Pancreas (tissue), 10 donors: ENCODE measurements around the gene VAPA. TPM values are rescaled to one million over a fixed set of nuclear protein-coding genes. Genes with fewer than 3 reads are reported as not detected.
"Not testable (repeated sequence)": the region's sequence is repeated elsewhere in the genome, so short reads cannot be mapped to it uniquely, and the experiment has no call there.

Experiments
- ATAC-seq, 4 donors: fragments of 200-7000 bp; cut with Tn5 transposase; one replicate each; pipeline versions ENCODE4 v1.8.0 to v1.9.1; 2020; ENCODE audit warnings: mild to moderate bottlenecking in 4 of 4, moderate library complexity in 4 of 4
- DNase-seq, 6 donors: peaks; one replicate each; pipeline ENCODE4 v3.0.0-alpha.2; 2020
- FAIRE-seq: peaks from 2 replicates; lab custom pipeline; 2012; peaks lifted over from hg19 to GRCh38; lab: Jason Lieb, UNC
- H3K27ac ChIP-seq, 4 donors: fragments of 200-600 bp; sonication (generic); 1 replicate in 3 of 4; 2 replicates in 1 of 4; pipeline versions ENCODE4 v1.5.0 to v1.8.0; 2020
- H3K27me3 ChIP-seq, 4 donors: fragments of 200-600 bp; one replicate each; pipeline ENCODE4 v1.8.0; 2021
- H3K36me3 ChIP-seq, 3 donors: fragments of 200-600 bp; sonication (generic) in 1 of 3; one replicate each; pipeline versions ENCODE4 v1.5.0 to v1.8.0; 2020 to 2021
- H3K4me1 ChIP-seq, 3 donors: fragments of 200-600 bp; one replicate each; pipeline ENCODE4 v1.8.0; 2021
- H3K4me3 ChIP-seq, 4 donors: fragments of 200-600 bp; sonication (generic) in 2 of 4; one replicate each; pipeline versions ENCODE4 v1.5.0 to v1.8.0; 2020 to 2021
- H3K9me3 ChIP-seq, 4 donors: fragments of 200-600 bp; one replicate each; pipeline ENCODE4 v1.8.0; 2021
- WGBS, 2 donors: extraction: QIAGEN DNeasy Blood & Tissue Kit; methylation state at CpG; one replicate each; pipeline ENCODE4 v1.1.7; 2013; 5-methylcytosine and 5-hydroxymethylcytosine counted together
- intact Hi-C, 3 donors: fragments of 100-400 bp; cut with DNase I; formaldehyde crosslinking; loops; one replicate each; pipeline versions ENCODE4 v1.11.1 to v1.14.2; 2022
- polyA plus RNA-seq, 2 donors: library from polyadenylated mRNA; stranded (reverse); fragments of 200-250 nt; gene quantifications; one replicate each; pipeline ENCODE4 v1.2.3, GENCODE V29; 2013
- total RNA-seq, 6 donors: library from RNA; stranded (reverse); fragmentation: NEBNext Ultra II Directional in 4 of 6; extraction: Animal tissue kit (Norgen Biotek cat#: 25700) in 4 of 6; gene quantifications; one replicate each; pipeline versions ENCODE4 v1.2.1 to v1.2.4, GENCODE V29; 2021 to 2023
- TF ChIP-seq, protein P1 (sequence below), 4 donors: fragments of 200-600 bp; sonication (generic) in 3 of 4; IDR thresholded peaks; one replicate each; pipeline versions ENCODE4 v1.5.0 to v1.8.0; 2021; ENCODE audit warnings: antibody characterized with exemption in 4 of 4
- donor health status: healthy with polysubstance abuse.
- donor health status: DM: no; HTN: no; CAD: no; lungs with moderate emphysema.
- donor health status: DM: no; HTN: no; CAD: no.
- donor health status: control.
- donor health status: control.
- donor health status: Bipolar disorder and iron deficiency.
- donor health status: DM: yes; HTN: yes; CAD: no.
- donor health status: DM: no; HTN: no; CAD: no.
- donor health status: DM: no; HTN: no; CAD: no.
- donor health status: DM: yes; HTN: yes; CAD: no.

VAPA gene
- total and polyA plus RNA-seq, 8 donors, result 33.5 to 117 (median 97.4) TPM

DNA sequence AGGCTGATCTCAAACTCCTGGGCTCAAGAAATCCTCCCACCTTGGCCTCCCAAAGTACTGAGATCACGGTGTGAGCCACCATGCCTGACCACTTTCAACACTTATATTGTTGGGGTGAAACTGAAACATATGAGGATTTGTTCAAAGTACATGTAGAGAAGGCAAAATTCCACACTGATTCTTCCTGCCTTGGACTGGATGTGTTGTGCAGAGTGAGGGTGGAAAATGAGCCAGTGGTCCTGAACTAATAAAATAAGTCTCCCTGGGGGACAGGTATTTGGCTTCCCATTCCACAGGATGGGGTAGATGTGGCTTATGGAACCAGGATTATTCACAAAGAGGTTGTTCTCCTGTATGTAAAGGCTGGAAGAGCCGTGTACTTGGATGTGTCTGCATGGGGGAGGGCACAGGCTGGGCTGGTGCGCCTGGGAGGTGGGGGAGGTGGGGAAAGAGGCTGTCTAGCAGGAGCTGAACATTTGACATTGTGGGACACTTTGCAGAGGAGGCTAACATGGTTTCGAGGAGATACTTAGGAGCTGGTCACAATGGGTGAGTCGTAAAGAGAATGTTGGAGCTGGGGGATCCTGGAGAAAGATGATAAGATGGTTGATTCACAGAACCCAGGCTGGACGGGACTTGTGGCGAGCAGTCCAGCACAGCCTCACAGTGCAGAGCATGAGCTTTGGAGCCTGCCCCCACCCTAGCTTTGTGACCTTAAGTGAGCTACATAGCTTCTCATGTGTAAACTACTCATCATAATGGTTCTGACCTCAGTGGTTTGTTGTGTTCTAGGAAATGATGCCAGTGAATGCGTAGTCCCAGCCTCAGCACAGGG is 28.4 kb upstream of the VAPA start, which contains the start of gene TXNDC2:
Gene TXNDC2, plus strand, starts transcription at position 804 of the 835 bp plus-strand sequence. CDS start 708 bp downstream, outside the sequence.
- ATAC-seq, result no peak
- Histone ChIP-seq H3K27me3 (no peaks in the 10 kb centered on the region), H3K4me1 (no peaks in the 10 kb centered on the region), H3K36me3 (no peaks in the 10 kb centered on the region), H3K27ac (no peak within 1 kb of the TSS), H3K4me3 (no peak within 1 kb of the TSS), H3K9me3 (no peaks in the 10 kb centered on the region)
- no peak for DNase-seq
- FAIRE-seq, result no peak
- WGBS, 2 donors, result 86% methylated on average over 8 of the region's 8 CpGs
- TF ChIP-seq, protein P1, sequence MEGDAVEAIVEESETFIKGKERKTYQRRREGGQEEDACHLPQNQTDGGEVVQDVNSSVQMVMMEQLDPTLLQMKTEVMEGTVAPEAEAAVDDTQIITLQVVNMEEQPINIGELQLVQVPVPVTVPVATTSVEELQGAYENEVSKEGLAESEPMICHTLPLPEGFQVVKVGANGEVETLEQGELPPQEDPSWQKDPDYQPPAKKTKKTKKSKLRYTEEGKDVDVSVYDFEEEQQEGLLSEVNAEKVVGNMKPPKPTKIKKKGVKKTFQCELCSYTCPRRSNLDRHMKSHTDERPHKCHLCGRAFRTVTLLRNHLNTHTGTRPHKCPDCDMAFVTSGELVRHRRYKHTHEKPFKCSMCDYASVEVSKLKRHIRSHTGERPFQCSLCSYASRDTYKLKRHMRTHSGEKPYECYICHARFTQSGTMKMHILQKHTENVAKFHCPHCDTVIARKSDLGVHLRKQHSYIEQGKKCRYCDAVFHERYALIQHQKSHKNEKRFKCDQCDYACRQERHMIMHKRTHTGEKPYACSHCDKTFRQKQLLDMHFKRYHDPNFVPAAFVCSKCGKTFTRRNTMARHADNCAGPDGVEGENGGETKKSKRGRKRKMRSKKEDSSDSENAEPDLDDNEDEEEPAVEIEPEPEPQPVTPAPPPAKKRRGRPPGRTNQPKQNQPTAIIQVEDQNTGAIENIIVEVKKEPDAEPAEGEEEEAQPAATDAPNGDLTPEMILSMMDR (IDR thresholded peaks at IDR 0.05), result no peak
- intact Hi-C loops, result no loop called here

DNA sequence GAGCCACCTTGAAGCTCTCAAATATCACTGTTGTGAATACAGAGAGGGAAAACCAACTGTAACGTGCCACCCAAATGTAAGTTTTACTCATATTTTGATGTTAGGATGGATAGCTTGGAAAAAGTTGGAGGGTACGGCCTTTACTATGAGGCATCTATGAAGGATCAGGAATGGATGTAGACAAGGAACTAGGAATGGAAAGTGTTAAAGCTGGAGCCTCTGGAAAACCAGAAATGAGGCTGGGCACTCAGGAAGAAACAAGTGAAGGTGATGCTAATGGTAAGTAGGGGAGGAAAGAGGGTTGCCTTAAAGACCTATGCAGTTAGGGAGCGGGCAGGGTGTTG is 27.8 kb upstream of the VAPA start:
- no peaks in the 10 kb centered on the region for H3K9me3 ChIP-seq
- FAIRE-seq (no peak), ATAC-seq (no peak), DNase-seq (no peak)
- H3K36me3 ChIP-seq, result no peaks in the 10 kb centered on the region
- TF ChIP-seq, protein P1 (IDR thresholded peaks at IDR 0.05), result no peak
- WGBS, 2 donors, result 91 to 94% methylated on average over 3 of the region's 3 CpGs
- no peak overlapping the region for H3K27ac ChIP-seq
- H3K27me3 ChIP-seq, result no peaks in the 10 kb centered on the region
- H3K4me3 ChIP-seq, result no peak overlapping the region
- intact Hi-C loops, result no loop called here
- H3K4me1 ChIP-seq, result no peaks in the 10 kb centered on the region

DNA sequence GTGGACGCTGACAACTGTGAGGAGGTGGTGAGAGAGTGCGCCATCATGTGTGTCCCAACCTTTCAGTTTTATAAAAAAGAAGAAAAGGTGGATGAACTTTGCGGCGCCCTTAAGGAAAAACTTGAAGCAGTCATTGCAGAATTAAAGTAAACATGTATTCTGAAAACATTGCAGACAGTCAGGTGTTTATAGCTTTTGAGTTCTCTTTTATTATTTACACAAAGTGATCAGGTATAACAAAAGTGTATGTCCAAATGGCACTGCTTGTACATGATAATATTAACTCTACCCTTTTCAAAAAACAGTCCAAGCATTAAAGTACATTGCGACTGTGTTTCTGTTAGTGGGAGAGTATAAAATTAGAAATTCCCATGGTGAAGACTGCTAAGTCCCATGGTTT is 25.8 kb upstream of the VAPA start:
- no peak for DNase-seq
- TF ChIP-seq, protein P1 (IDR thresholded peaks at IDR 0.05), result no peak
- no peaks in the 10 kb centered on the region for H3K27me3 ChIP-seq
- ATAC-seq, result no peak
- no peak for FAIRE-seq
- H3K4me3 ChIP-seq, result no peak overlapping the region
- intact Hi-C loops, result no loop called here
- WGBS, 2 donors, result 92 to 95% methylated on average over 5 of the region's 5 CpGs
- H3K4me1 ChIP-seq, result no peaks in the 10 kb centered on the region
- H3K36me3 ChIP-seq, result no peaks in the 10 kb centered on the region
- no peak overlapping the region for H3K27ac ChIP-seq
- no peaks in the 10 kb centered on the region for H3K9me3 ChIP-seq

DNA sequence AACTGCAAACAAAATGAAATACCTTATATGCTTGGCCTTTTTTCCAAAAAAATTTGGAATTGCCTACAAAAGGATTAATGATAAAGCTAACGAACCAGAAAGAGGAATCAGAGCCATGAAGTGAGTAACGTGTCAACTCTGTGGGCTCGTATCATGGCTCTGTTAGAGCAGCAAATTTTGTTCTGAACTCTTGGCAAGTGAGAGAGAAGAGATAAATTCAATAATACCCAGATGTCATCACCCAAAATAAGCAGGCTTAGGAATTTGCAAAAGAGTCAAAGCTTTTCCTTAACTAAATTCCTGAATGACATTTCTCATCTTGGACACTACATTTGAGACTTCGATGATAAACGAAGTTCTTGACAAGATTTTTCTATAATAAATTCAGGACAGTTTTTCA is 23.6 kb upstream of the VAPA start:
- TF ChIP-seq, protein P1 (IDR thresholded peaks at IDR 0.05), result no peak

DNA sequence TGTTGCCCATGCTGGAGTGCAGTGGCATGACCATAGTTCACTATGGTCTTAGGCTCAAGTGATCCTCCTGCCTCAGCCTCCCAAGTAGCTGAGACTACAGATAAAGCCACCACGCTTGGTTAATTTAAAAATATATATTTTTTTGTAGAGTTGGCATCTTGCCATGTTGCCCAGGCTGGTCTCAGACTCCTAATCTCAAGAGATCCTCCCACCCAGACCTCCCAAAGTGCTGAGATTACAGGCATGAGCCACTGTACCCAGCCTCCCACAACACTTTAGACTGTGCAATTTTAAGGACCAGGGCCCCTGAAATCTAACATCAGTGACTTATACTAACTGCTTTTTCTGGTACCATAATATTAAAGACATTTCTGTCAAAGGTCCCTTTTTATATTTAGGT is 22.9 kb upstream of the VAPA start:
- H3K4me3 ChIP-seq, result no peak overlapping the region
- H3K9me3 ChIP-seq, result no peaks in the 10 kb centered on the region
- TF ChIP-seq, protein P1 (IDR thresholded peaks at IDR 0.05), result no peak
- no peaks in the 10 kb centered on the region for H3K27me3 ChIP-seq
- H3K27ac ChIP-seq, result no peak overlapping the region
- intact Hi-C loops, result no loop called here
- DNase-seq, result no peak
- WGBS, 2 donors, result 87 to 91% methylated on average over 1 of the region's 1 CpG
- H3K4me1 ChIP-seq, result no peaks in the 10 kb centered on the region
- FAIRE-seq, result no peak
- H3K36me3 ChIP-seq, result no peaks in the 10 kb centered on the region
- no peak for ATAC-seq

More for the DNA sequence above, 23.6 kb upstream of the VAPA start:
- Histone ChIP-seq H3K4me3 (no peak overlapping the region), H3K27ac (no peak overlapping the region), H3K4me1 (no peaks in the 10 kb centered on the region), H3K9me3 (no peaks in the 10 kb centered on the region), H3K36me3 (no peaks in the 10 kb centered on the region), H3K27me3 (no peaks in the 10 kb centered on the region)
- ATAC-seq, result no peak
- WGBS, 2 donors, result 91 to 94% methylated on average over 5 of the region's 5 CpGs
- no peak for FAIRE-seq
- intact Hi-C loops, result no loop called here
- DNase-seq, result no peak

DNA sequence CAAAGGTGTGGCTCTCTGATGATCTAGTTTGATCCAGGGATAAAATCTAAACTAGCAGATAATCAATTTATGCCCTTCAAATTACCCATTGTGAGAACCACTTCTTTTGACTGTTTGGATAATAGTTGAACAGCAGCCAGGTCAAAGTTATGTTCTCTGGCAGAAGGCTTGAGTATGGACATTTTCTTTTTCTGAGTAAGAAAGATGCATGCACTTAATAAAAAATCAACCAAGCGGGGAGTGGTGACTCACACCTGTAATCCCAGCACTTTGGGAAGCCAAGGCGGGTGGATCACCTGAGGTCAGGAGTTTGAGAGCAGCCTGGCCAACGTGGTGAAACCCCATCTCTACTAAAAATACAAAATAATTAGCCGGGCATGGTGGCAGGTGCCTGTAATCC is 22.3 kb upstream of the VAPA start:
- FAIRE-seq, ATAC-seq, H3K9me3 ChIP-seq, H3K4me1 ChIP-seq, DNase-seq, intact Hi-C loops, H3K36me3 ChIP-seq, H3K27ac ChIP-seq, H3K27me3 ChIP-seq, H3K4me3 ChIP-seq: not testable (repeated sequence)
- WGBS, 2 donors, result 69 to 88% methylated on average over 4 of the region's 4 CpGs
